ENCODE results near the gene AIFM3. TPM values are rescaled to one million over a fixed set of nuclear protein-coding genes. Genes with fewer than 3 reads are reported as not detected.

Gene AIFM3
- total and polyA plus RNA-seq, 2 of the 13 experiments (the other 11 are each of a cell fraction or from before 2014, with no cell fraction given): 9.0 to 15.3 TPM

DNA sequence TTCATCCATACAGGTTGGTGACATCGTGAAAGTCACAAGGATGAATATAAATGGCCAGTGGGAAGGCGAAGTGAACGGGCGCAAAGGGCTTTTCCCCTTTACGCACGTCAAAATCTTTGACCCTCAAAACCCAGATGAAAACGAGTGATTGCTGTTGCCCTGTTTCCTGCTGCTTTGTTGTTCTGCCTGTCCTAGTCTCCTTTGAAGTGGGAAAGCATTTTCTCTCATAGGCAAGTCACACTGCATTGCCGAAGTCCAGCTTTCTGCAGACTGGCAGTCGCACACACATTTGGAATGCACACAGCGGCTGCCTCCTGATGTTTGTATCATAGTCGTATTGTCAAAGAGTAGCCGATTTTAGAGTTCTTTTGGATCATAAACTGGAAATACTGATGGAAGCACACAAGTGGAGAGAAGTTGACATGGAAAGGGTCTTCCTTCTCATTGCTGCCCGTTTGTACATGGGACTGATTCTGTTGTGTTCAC is 17.3 kb upstream of the AIFM3 start (continued):
- TF ChIP-seq KDM2A (CRISPR knock-in tag; IDR thresholded peaks at IDR 0.05; ENCODE audit: borderline replicate concordance, low read depth) (no peak), IKZF4 (CRISPR knock-in tag; IDR thresholded peaks at IDR 0.05; ENCODE audit: borderline replicate concordance, low read depth, not compliant biosample characterization) (no peak), ATF1 (CRISPR knock-in tag; IDR thresholded peaks at IDR 0.05) (no peak), SATB2 (CRISPR knock-in tag; IDR thresholded peaks at IDR 0.05) (no peak), ZSCAN12 (CRISPR knock-in tag; IDR thresholded peaks at IDR 0.05) (no peak), ZNF343 (CRISPR knock-in tag; IDR thresholded peaks at IDR 0.05) (no peak), ZNF557 (CRISPR knock-in tag; IDR thresholded peaks at IDR 0.05) (no peak), ZNF12 (CRISPR knock-in tag; IDR thresholded peaks at IDR 0.05) (0 out of 2 replicates have a peak, but pooled peaks have one; percentile 27), MZF1 (CRISPR knock-in tag; IDR thresholded peaks at IDR 0.05; ENCODE audit: borderline replicate concordance) (no peak), HMGA1 (CRISPR knock-in tag; conservative IDR thresholded peaks at IDR 0.05) (no peak), MEIS2 (CRISPR knock-in tag; IDR thresholded peaks at IDR 0.05) (0 out of 2 replicates have a peak, but pooled peaks have one; percentile 18), KLF16 (CRISPR knock-in tag; IDR thresholded peaks at IDR 0.05) (peak in 1 of 2 experiments; percentile 50; a peak in 2 of 4 replicates), ZNF891 (CRISPR knock-in tag; IDR thresholded peaks at IDR 0.05) (no peak), CCAR2 (optimal IDR thresholded peaks at IDR 0.05; ENCODE audit: low read depth, low read length) (no peak), POLR2AphosphoS2 (IDR thresholded peaks at IDR 0.05; ENCODE audit: low read depth, low read length) (no peak)
- TF ChIP-seq, protein P1, sequence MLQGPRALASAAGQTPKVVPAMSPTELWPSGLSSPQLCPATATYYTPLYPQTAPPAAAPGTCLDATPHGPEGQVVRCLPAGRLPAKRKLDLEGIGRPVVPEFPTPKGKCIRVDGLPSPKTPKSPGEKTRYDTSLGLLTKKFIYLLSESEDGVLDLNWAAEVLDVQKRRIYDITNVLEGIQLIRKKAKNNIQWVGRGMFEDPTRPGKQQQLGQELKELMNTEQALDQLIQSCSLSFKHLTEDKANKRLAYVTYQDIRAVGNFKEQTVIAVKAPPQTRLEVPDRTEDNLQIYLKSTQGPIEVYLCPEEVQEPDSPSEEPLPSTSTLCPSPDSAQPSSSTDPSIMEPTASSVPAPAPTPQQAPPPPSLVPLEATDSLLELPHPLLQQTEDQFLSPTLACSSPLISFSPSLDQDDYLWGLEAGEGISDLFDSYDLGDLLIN (CRISPR knock-in tag; IDR thresholded peaks at IDR 0.05; ENCODE audit: borderline replicate concordance): no peak
- TF ChIP-seq, protein P2, sequence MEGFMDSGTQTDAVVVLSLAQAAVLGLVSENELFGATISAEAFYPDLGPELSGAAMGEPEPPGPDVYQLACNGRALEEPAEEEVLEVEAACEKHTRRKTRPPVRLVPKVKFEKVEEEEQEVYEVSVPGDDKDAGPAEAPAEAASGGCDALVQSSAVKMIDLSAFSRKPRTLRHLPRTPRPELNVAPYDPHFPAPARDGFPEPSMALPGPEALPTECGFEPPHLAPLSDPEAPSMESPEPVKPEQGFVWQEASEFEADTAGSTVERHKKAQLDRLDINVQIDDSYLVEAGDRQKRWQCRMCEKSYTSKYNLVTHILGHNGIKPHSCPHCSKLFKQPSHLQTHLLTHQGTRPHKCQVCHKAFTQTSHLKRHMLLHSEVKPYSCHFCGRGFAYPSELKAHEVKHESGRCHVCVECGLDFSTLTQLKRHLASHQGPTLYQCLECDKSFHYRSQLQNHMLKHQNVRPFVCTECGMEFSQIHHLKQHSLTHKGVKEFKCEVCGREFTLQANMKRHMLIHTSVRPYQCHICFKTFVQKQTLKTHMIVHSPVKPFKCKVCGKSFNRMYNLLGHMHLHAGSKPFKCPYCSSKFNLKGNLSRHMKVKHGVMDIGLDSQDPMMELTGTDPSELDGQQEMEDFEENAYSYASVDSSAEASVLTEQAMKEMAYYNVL (CRISPR knock-in tag; IDR thresholded peaks at IDR 0.05; ENCODE audit: borderline replicate concordance): peak; percentile 75; the same call in 1 of the 2 replicates
- TF ChIP-seq, protein P3, sequence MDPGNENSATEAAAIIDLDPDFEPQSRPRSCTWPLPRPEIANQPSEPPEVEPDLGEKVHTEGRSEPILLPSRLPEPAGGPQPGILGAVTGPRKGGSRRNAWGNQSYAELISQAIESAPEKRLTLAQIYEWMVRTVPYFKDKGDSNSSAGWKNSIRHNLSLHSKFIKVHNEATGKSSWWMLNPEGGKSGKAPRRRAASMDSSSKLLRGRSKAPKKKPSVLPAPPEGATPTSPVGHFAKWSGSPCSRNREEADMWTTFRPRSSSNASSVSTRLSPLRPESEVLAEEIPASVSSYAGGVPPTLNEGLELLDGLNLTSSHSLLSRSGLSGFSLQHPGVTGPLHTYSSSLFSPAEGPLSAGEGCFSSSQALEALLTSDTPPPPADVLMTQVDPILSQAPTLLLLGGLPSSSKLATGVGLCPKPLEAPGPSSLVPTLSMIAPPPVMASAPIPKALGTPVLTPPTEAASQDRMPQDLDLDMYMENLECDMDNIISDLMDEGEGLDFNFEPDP (CRISPR knock-in tag; conservative IDR thresholded peaks at IDR 0.05): no peak
- TF ChIP-seq, protein P4, sequence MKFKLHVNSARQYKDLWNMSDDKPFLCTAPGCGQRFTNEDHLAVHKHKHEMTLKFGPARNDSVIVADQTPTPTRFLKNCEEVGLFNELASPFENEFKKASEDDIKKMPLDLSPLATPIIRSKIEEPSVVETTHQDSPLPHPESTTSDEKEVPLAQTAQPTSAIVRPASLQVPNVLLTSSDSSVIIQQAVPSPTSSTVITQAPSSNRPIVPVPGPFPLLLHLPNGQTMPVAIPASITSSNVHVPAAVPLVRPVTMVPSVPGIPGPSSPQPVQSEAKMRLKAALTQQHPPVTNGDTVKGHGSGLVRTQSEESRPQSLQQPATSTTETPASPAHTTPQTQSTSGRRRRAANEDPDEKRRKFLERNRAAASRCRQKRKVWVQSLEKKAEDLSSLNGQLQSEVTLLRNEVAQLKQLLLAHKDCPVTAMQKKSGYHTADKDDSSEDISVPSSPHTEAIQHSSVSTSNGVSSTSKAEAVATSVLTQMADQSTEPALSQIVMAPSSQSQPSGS (CRISPR knock-in tag; IDR thresholded peaks at IDR 0.05): 0 out of 2 replicates have a peak, but pooled peaks have one; percentile 29
- TF ChIP-seq, protein P5, sequence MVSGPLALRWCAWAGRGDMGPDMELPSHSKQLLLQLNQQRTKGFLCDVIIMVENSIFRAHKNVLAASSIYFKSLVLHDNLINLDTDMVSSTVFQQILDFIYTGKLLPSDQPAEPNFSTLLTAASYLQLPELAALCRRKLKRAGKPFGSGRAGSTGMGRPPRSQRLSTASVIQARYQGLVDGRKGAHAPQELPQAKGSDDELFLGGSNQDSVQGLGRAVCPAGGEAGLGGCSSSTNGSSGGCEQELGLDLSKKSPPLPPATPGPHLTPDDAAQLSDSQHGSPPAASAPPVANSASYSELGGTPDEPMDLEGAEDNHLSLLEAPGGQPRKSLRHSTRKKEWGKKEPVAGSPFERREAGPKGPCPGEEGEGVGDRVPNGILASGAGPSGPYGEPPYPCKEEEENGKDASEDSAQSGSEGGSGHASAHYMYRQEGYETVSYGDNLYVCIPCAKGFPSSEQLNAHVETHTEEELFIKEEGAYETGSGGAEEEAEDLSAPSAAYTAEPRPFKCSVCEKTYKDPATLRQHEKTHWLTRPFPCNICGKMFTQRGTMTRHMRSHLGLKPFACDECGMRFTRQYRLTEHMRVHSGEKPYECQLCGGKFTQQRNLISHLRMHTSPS (CRISPR knock-in tag; IDR thresholded peaks at IDR 0.05; ENCODE audit: low read depth): no peak
